WTC11 (cell line): ENCODE measurements around the gene CDYL. TPM values are rescaled to one million over a fixed set of nuclear protein-coding genes. Genes with fewer than 3 reads are reported as not detected.

Source experiments
- ATAC-seq: fragments of 200-7000 bp; cut with Tn5 transposase; 2 replicates; pipeline ENCODE4 v1.10.0; 2021; ENCODE audit warnings: mild to moderate bottlenecking, moderate library complexity
- CTCF ChIA-PET: fragments of 300-600 bp; sonication (Branson Sonifier 250); formaldehyde crosslinking; loops from one replicate; lab custom pipeline; 2021; ENCODE audit warnings: antibody characterized with exemption; lab: Charles Lee
- POLR2A ChIA-PET: fragments of 350-600 bp; sonication (Branson Sonifier 250); formaldehyde crosslinking; loops from one replicate; lab custom pipeline; 2021; ENCODE audit warnings: antibody characterized with exemption; lab: Charles Lee
- DNase-seq: peaks from one replicate; pipeline ENCODE4 v3.0.0; 2021; ENCODE audit warnings: low spot score
- H3K27ac Mint-ChIP-seq: 2 replicates; pipeline ENCODE4 v1.8.0; 2021; ENCODE audit warnings: mixed read lengths
- H3K27me3 Mint-ChIP-seq: 2 replicates; pipeline ENCODE4 v1.8.0; 2021; ENCODE audit warnings: low read depth, mild to moderate bottlenecking, moderate library complexity, mixed read lengths
- H3K36me3 Mint-ChIP-seq: 2 replicates; pipeline ENCODE4 v1.8.0; 2021; ENCODE audit warnings: mixed read lengths
- H3K4me1 Mint-ChIP-seq: 2 replicates; pipeline ENCODE4 v1.8.0; 2022; ENCODE audit warnings: mixed read lengths
- H3K4me3 Mint-ChIP-seq: 2 replicates; pipeline ENCODE4 v1.8.0; 2021; ENCODE audit warnings: mild to moderate bottlenecking, moderate library complexity, mixed read lengths
- H3K9me3 Mint-ChIP-seq: 2 replicates; pipeline ENCODE4 v1.8.0; 2021; ENCODE audit warnings: mixed read lengths
- CREB1 ChIP-seq: sonication (generic); formaldehyde crosslinking; IDR thresholded peaks from 2 replicates; pipeline ENCODE4 v1.8.0; 2023; ENCODE audit warnings: mild to moderate bottlenecking, missing genetic modification reagents
- MXD4 ChIP-seq: fragments of 250-450 bp; sonication (Bioruptor Pico); IDR thresholded peaks from 2 replicates; pipeline ENCODE4 v1.8.0; 2021; ENCODE audit warnings: mild to moderate bottlenecking, moderate library complexity, borderline replicate concordance
- NR3C1 ChIP-seq: sonication (generic); formaldehyde crosslinking; conservative IDR thresholded peaks from 2 replicates; pipeline ENCODE4 v1.8.1; 2023; ENCODE audit warnings: low read depth, mild to moderate bottlenecking, missing genetic modification reagents
- OVOL2 ChIP-seq: fragments of 250-450 bp; sonication (Bioruptor Pico); IDR thresholded peaks from 2 replicates; pipeline ENCODE4 v1.9.0; 2021; ENCODE audit warnings: mild to moderate bottlenecking, borderline replicate concordance
- PRDM15 ChIP-seq: sonication (generic); formaldehyde crosslinking; IDR thresholded peaks from 2 replicates; pipeline ENCODE4 v1.8.0; 2022; ENCODE audit warnings: missing genetic modification reagents
- SMAD3 ChIP-seq: sonication (generic); formaldehyde crosslinking; IDR thresholded peaks from 2 replicates; pipeline ENCODE4 v1.8.0; 2022; ENCODE audit warnings: missing genetic modification reagents, mild to moderate bottlenecking, borderline replicate concordance
- STAT6 ChIP-seq: sonication (generic); formaldehyde crosslinking; conservative IDR thresholded peaks from 2 replicates; pipeline ENCODE4 v1.8.1; 2023; ENCODE audit warnings: mild to moderate bottlenecking, low read depth, missing genetic modification reagents, moderate library complexity
- TEAD4 ChIP-seq: sonication (generic); formaldehyde crosslinking; IDR thresholded peaks from 2 replicates; pipeline ENCODE4 v1.8.0; 2022; ENCODE audit warnings: mild to moderate bottlenecking, missing genetic modification reagents
- ZNF425 ChIP-seq: fragments of 250-450 bp; sonication (Bioruptor Pico); conservative IDR thresholded peaks from 2 replicates; pipeline ENCODE4 v1.9.0; 2021; ENCODE audit warnings: mild to moderate bottlenecking
- ZNF532 ChIP-seq: fragments of 250-450 bp; sonication (Bioruptor Pico); IDR thresholded peaks from 2 replicates; pipeline ENCODE4 v1.9.0; 2021; ENCODE audit warnings: mild to moderate bottlenecking, borderline replicate concordance
- total RNA-seq: library from RNA; stranded (reverse); gene quantifications from 3 replicates; pipeline ENCODE4 v1.2.3, GENCODE V29; 2021

CDYL gene
- total RNA-seq, 1 experiment from 2014 or later, result 92.0 TPM

- TF ChIP-seq CREB1 (no peak), OVOL2 (CRISPR knock-in tag) (no peak), MXD4 (CRISPR knock-in tag) (no peak), PRDM15 (no peak), ZNF532 (CRISPR knock-in tag) (no peak), STAT6 (CRISPR knock-in tag) (no peak), ZNF425 (CRISPR knock-in tag) (no peak), TEAD4 (no peak)
Measured at GRCh38 chr6:4964675-4965561, 188.7 kb downstream of the CDYL start (continued).

GRCh38 chr6:4965562-4966389 is 189.6 kb downstream of the CDYL start:
- CTCF ChIA-PET, result interaction anchor here (0.9 to 1.3 kb wide), 2 partner anchors 8 to 65 kb away, joined by 6 to 7 read pairs; no protein-coding TSS in a partner anchor
- H3K4me1 Mint-ChIP-seq, result peaks cover 9% of the 10 kb centered on the region
- no peaks in the 10 kb centered on the region for H3K36me3 Mint-ChIP-seq
- no peak overlapping the region for H3K27ac Mint-ChIP-seq
- H3K27me3 Mint-ChIP-seq, result no peaks in the 10 kb centered on the region; the same call in 1 of the 2 replicates
- no peak for DNase-seq
- no peak overlapping the region for H3K4me3 Mint-ChIP-seq
- no peaks in the 10 kb centered on the region for H3K9me3 Mint-ChIP-seq
- ATAC-seq, result peak; percentile 36
- POLR2A ChIA-PET, result no interaction called here
- TF ChIP-seq NR3C1 (CRISPR knock-in tag), result no peak
- TF ChIP-seq PRDM15, result no peak
- TF ChIP-seq SMAD3 (CRISPR knock-in tag), result no peak
